GM23248 (cell line): ENCODE results near the gene AP4E1. TPM values are rescaled to one million over a fixed set of nuclear protein-coding genes. Genes with fewer than 3 reads are reported as not detected.
A peak's percentile ranks its signal among the peaks of the same experiment; 100 is the strongest.
"Not testable (repeated sequence)": the region's sequence is repeated elsewhere in the genome, so short reads cannot be mapped to it uniquely, and the experiment has no call there.

Source experiments
- DNase-seq: peaks from one replicate; pipeline ENCODE4 v3.0.0-alpha.2; 2015
- H2AFZ ChIP-seq: fragments of 200-600 bp; sonication (generic); 2 replicates; pipeline ENCODE4 v1.6.1; 2016; ENCODE audit warnings: antibody characterized with exemption
- H3F3A ChIP-seq: fragments of 200-600 bp; sonication (generic); 2 replicates; pipeline ENCODE4 v1.6.1; 2016; ENCODE audit warnings: mild to moderate bottlenecking, antibody characterized with exemption, mixed run types; ENCODE audit not compliant: insufficient read depth
- H3K27ac ChIP-seq: fragments of 200-600 bp; sonication (generic); 2 replicates; pipeline ENCODE4 v1.5.1; 2016; ENCODE audit warnings: mild to moderate bottlenecking
- H3K27me3 ChIP-seq: fragments of 200-600 bp; sonication (generic); replicated peaks from 2 replicates; pipeline ENCODE4 v1.6.1; 2016; ENCODE audit warnings: mild to moderate bottlenecking; ENCODE audit not compliant: insufficient read depth
- H3K36me3 ChIP-seq: fragments of 200-600 bp; sonication (generic); 2 replicates; pipeline ENCODE4 v1.6.1; 2016; ENCODE audit warnings: low read depth, mild to moderate bottlenecking
- H3K4me1 ChIP-seq: fragments of 200-600 bp; sonication (generic); 2 replicates; pipeline ENCODE4 v1.6.1; 2016; ENCODE audit warnings: mild to moderate bottlenecking; ENCODE audit not compliant: insufficient read depth
- H3K4me2 ChIP-seq: fragments of 200-600 bp; sonication (generic); one replicate; pipeline ENCODE4 v1.6.1; 2016; ENCODE audit warnings: mild to moderate bottlenecking; ENCODE audit not compliant: unreplicated experiment
- H3K4me3 ChIP-seq: fragments of 200-600 bp; sonication (generic); 2 replicates; pipeline ENCODE4 v1.5.1; 2016; ENCODE audit warnings: mild to moderate bottlenecking
- H3K79me2 ChIP-seq: fragments of 200-600 bp; sonication (generic); 2 replicates; pipeline ENCODE4 v1.6.1; 2016; ENCODE audit warnings: mild to moderate bottlenecking; ENCODE audit not compliant: insufficient read depth
- H3K9ac ChIP-seq: fragments of 200-600 bp; sonication (generic); 2 replicates; pipeline ENCODE4 v1.6.1; 2016; ENCODE audit warnings: mild to moderate bottlenecking
- H3K9me2 ChIP-seq: fragments of 200-600 bp; sonication (generic); 2 replicates; pipeline ENCODE4 v1.6.1; 2016; ENCODE audit warnings: mixed run types, mild to moderate bottlenecking, moderate library complexity; ENCODE audit not compliant: insufficient read depth
- H3K9me3 ChIP-seq: fragments of 200-600 bp; sonication (generic); one replicate; pipeline ENCODE4 v1.6.1; 2017; ENCODE audit warnings: low read depth
- H4K20me1 ChIP-seq: fragments of 200-600 bp; sonication (generic); 2 replicates; pipeline ENCODE4 v1.6.0; 2016; ENCODE audit not compliant: insufficient read depth
- EZH2 ChIP-seq: fragments of 200-600 bp; sonication (generic); IDR thresholded peaks from 2 replicates; pipeline ENCODE4 v1.6.1; 2018; ENCODE audit warnings: antibody characterized with exemption, mild to moderate bottlenecking; ENCODE audit not compliant: insufficient read depth, poor library complexity, severe bottlenecking
- EZH2phosphoT487 ChIP-seq: fragments of 200-600 bp; sonication (generic); IDR thresholded peaks from 2 replicates; pipeline ENCODE4 v1.6.1; 2018; ENCODE audit warnings: antibody characterized with exemption, moderate library complexity, mild to moderate bottlenecking, low read depth; ENCODE audit not compliant: insufficient read depth
- WGBS, 2 experiments: methylation state at CpG; one replicate each; pipeline ENCODE4 v1.1.6; 2015 to 2017; ENCODE audit warnings: low lambda C conversion rate in 2 of 2, low coverage in 1 of 2; ENCODE audit errors: missing lambda C conversion rate in 2 of 2; 5-methylcytosine and 5-hydroxymethylcytosine counted together
- in situ Hi-C: fragments of 300-500 bp; cut with MboI; formaldehyde crosslinking; loops from 2 replicates; pipeline ENCODE4 v1.15.0; 2020
- polyA plus RNA-seq: library from polyadenylated mRNA; unstranded; fragments of >200 nt; fragmentation: Nextera tagmentation; extraction: Ambion mirVana; gene quantifications from 2 replicates; pipeline ENCODE4 v1.2.1, GENCODE V29; 2016
- total RNA-seq: library from RNA; depleted of rRNA; stranded (reverse); fragments of >200 nt; shearing (Covaris generic); gene quantifications from 2 replicates; pipeline ENCODE4 v1.2.3, GENCODE V29; 2014

The AP4E1 gene
- total and polyA plus RNA-seq, 2 experiments from 2014 or later = 6.2 to 15.0 TPM

DNA sequence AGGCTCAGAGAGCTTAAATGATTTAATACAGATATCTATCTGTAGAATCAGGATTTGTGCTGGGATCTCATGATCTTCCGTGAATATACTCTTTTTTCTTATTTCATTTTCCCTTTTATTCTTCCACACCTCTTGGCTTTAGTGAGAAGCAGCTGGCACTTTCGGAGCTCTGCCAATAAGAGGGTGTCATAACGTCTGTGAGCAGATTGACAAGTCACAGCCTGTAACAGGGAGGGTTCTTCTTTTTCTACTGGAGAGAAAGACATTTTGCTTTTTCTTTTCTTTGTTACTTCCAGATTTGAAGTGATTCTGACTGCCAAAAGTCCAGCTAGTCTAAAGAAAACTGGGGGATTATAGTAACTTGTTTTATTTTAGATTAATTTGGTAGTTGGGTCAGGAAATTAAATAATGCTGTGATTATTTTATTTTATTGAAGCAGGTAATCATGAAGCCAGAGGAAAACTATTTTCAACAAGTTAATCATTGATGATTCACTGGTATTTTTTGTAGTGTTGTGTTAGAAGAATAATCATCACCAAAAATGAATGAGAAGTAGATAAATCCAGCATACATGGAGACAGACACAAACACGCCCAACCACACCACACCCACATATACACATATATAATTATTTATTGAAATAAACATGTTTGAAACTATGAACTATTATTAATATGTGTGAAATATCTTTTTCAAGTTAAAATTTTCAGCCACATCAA is 116.4 kb downstream of the AP4E1 start:
- Histone ChIP-seq H3K4me3 (no peak overlapping the region), H4K20me1 (no peaks in the 10 kb centered on the region), H3F3A (0 out of 2 replicates have a peak, but pooled peaks cover 4% of the 10 kb centered on the region), H3K9ac (no peak overlapping the region), H3K9me2 (no peaks in the 10 kb centered on the region), H3K4me1 (peaks cover 14% of the 10 kb centered on the region), H3K79me2 (no peaks in the 10 kb centered on the region), H3K4me2 (no peak overlapping the region), H3K27me3 (no peaks in the 10 kb centered on the region), H3K27ac (no peak overlapping the region; the same call in 1 of the 2 replicates), H3K9me3 (no peaks in the 10 kb centered on the region), H2AFZ (no peak overlapping the region), H3K36me3 (0 out of 2 replicates have a peak, but pooled peaks cover 1% of the 10 kb centered on the region)
- TF ChIP-seq EZH2 (no peak), EZH2phosphoT487 (no peak)
- 37 to 43% methylated on average over 4 of the region's 4 CpGs for WGBS, 2 experiments
- in situ Hi-C loops = no loop called here
- peak; percentile 44 for DNase-seq

DNA sequence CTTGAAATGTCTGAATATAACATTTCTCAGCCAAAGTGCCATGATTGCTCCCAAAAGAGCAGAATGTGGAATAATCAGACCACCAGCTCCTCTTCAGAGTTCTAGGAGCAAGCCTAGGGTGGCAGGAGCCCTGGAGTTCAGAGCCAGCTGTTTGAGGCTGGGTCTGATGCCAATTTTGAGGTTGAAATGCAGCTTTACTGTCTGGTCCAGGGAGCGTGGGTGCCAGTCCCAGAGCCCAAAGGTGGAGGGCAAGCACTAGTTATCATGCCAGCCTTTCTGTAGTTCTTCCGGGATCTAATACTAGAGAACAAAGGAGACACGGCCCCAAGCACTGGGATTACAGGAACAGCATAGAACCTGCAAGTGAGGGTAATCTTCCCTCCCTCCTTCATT is 117.0 kb downstream of the AP4E1 start:
- Histone ChIP-seq H3K9me2 (no peaks in the 10 kb centered on the region), H3K4me3 (no peak overlapping the region), H3K4me1 (peaks cover 17% of the 10 kb centered on the region), H2AFZ (no peak overlapping the region), H3K9ac (no peak overlapping the region), H3K4me2 (no peak overlapping the region), H3K27ac (no peak overlapping the region), H4K20me1 (no peaks in the 10 kb centered on the region), H3F3A (0 out of 2 replicates have a peak, but pooled peaks cover 4% of the 10 kb centered on the region), H3K9me3 (no peaks in the 10 kb centered on the region), H3K36me3 (no peaks in the 10 kb centered on the region), H3K79me2 (no peaks in the 10 kb centered on the region), H3K27me3 (no peaks in the 10 kb centered on the region)
- DNase-seq = no peak
- in situ Hi-C loops = no loop called here
- TF ChIP-seq EZH2phosphoT487 (no peak), EZH2 (no peak)
- 80 to 81% methylated on average over 3 of the region's 3 CpGs for WGBS, 2 experiments

DNA sequence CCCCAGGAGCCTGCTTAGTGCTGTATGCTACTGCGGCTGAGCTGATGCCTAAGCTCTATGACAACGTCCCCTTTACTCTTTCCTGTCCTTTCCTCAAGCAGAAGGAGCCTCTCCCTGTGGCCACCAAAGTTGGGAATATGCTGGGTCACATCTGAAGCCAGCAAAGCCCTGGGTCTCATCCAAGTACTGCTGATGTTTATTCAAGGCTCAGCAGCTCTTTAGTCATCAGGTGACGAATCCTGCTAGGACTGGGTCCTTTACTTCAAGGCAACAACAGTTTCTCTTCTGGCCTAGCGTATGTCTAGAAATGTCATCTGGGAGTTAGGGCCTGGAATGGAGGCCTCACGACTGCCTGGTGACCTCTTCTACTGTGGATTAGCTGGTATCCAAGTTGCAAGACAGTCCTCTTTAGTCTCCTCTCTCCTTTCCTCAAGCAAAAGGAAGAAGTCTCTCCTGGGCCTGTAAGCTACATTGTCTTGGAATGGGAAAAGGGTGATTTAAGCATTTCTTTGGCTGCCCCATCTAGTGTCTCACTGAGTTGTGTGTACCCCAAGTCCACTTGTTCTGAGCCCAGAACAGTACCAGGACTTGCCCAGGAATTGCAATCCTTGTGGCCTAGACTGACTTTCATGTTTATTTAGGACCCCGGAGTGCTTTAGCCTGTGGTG is 122.3 kb downstream of the AP4E1 start:
- 40 to 53% methylated on average over 6 of the region's 6 CpGs for WGBS, 2 experiments
- H3K27ac ChIP-seq = peak overlapping the region; percentile 63
- in situ Hi-C loops = no loop called here

DNA sequence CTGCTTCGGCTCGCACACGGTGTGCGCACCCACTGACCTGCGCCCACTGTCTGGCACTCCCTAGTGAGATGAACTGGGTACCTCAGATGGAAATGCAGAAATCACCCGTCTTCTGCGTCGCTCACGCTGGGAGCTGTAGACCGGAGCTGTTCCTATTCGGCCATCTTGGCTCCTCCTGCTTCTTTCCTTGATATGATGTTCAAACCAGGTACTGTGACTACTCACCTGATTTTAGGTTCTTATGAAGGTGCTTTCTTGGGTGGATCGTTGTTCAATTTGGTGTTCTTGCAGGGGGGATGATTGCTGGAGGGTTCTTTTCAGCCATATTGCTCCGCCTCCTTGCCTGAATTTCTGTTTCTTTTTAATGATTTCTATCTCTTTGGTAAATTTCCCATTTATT is 129.0 kb downstream of the AP4E1 start:
- 88 to 96% methylated on average over 9 to 13 of the region's 13 CpGs for WGBS, 2 experiments
- H3K9me3 ChIP-seq, H3K4me3 ChIP-seq, H3K4me2 ChIP-seq, H3K4me1 ChIP-seq, H3K27me3 ChIP-seq, DNase-seq, H3K9ac ChIP-seq, H3K36me3 ChIP-seq, H3K9me2 ChIP-seq, H3K79me2 ChIP-seq, H3F3A ChIP-seq, H4K20me1 ChIP-seq, in situ Hi-C loops, H3K27ac ChIP-seq, H2AFZ ChIP-seq: not testable (repeated sequence)

More for the DNA sequence above, 122.3 kb downstream of the AP4E1 start:
- H2AFZ ChIP-seq = peak overlapping the region; percentile 54
- no peaks in the 10 kb centered on the region for H4K20me1 ChIP-seq
- H3F3A ChIP-seq = peaks cover 11% of the 10 kb centered on the region; the same call in 1 of the 2 replicates
- H3K4me1 ChIP-seq = peaks cover 12% of the 10 kb centered on the region
- no peaks in the 10 kb centered on the region for H3K9me3 ChIP-seq
- no peaks in the 10 kb centered on the region for H3K27me3 ChIP-seq
- H3K9me2 ChIP-seq = no peaks in the 10 kb centered on the region
- TF ChIP-seq EZH2 (no peak), EZH2phosphoT487 (no peak)
- no peak overlapping the region for H3K4me3 ChIP-seq
- H3K36me3 ChIP-seq = no peaks in the 10 kb centered on the region
- peak overlapping the region; percentile 52 for H3K9ac ChIP-seq
- DNase-seq = peak; percentile 91
- peak overlapping the region; percentile 16 for H3K4me2 ChIP-seq
- H3K79me2 ChIP-seq = no peaks in the 10 kb centered on the region
